ENCODE measurements around the gene ZNF148.

DNA sequence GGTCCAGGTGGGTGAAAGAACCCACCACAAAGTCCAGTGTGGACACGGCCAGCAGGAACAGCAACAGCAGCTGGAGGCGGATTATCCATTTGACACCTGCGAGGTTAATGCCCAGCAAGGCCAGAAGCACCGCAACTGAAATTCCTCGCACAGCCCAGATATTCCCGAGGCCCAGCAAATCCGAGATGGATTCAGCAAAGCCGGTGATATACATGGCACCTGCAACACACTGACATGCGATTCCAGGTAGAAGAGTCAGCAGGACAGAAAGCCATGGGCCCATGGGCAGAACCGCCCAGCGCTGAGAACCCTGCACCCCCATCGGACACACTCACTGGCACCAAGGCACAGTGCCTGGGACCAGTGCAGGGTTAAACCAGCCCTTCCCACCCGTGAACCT lies 197.4 kb downstream of the ZNF148 start:
- TF ChIP-seq, protein P1, sequence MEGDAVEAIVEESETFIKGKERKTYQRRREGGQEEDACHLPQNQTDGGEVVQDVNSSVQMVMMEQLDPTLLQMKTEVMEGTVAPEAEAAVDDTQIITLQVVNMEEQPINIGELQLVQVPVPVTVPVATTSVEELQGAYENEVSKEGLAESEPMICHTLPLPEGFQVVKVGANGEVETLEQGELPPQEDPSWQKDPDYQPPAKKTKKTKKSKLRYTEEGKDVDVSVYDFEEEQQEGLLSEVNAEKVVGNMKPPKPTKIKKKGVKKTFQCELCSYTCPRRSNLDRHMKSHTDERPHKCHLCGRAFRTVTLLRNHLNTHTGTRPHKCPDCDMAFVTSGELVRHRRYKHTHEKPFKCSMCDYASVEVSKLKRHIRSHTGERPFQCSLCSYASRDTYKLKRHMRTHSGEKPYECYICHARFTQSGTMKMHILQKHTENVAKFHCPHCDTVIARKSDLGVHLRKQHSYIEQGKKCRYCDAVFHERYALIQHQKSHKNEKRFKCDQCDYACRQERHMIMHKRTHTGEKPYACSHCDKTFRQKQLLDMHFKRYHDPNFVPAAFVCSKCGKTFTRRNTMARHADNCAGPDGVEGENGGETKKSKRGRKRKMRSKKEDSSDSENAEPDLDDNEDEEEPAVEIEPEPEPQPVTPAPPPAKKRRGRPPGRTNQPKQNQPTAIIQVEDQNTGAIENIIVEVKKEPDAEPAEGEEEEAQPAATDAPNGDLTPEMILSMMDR (IDR thresholded peaks at IDR 0.05) = no peak
- TF ChIP-seq EP300 (IDR thresholded peaks at IDR 0.05) (no peak), POLR2A (IDR thresholded peaks at IDR 0.05) (no peak), POLR2AphosphoS5 (IDR thresholded peaks at IDR 0.05) (no peak)
